Keratinocyte (primary cell): ENCODE measurements around the gene E2F6. TPM values are rescaled to one million over a fixed set of nuclear protein-coding genes. Genes with fewer than 3 reads are reported as not detected.
"Not testable (repeated sequence)": the region's sequence is repeated elsewhere in the genome, so short reads cannot be mapped to it uniquely, and the experiment has no call there.

Experiments
- DNase-seq: peaks from one replicate; pipeline ENCODE4 v3.0.0-alpha.2; 2011; ENCODE audit warnings: low read depth, missing footprints, low spot score
- FAIRE-seq: peaks from 2 replicates; lab custom pipeline; 2011; peaks lifted over from hg19 to GRCh38; lab: Jason Lieb, UNC
- H2AFZ ChIP-seq: 2 replicates; pipeline ENCODE4 v1.6.0; 2012; ENCODE audit warnings: low read length, control low read depth, inconsistent platforms; ENCODE audit not compliant: control insufficient read depth
- H3K27ac ChIP-seq: 2 replicates; pipeline ENCODE4 v1.5.1; 2011; ENCODE audit warnings: low read length; ENCODE audit not compliant: control insufficient read depth, insufficient read depth
- H3K27me3 ChIP-seq: 3 replicates; pipeline ENCODE4 v1.6.0; 2011; ENCODE audit warnings: low read length; ENCODE audit not compliant: control insufficient read depth, insufficient read depth; ENCODE audit errors: extremely low read depth
- H3K36me3 ChIP-seq, 2 experiments: 2 replicates in 1 of 2; 3 replicates in 1 of 2; pipeline ENCODE4 v1.5.1; 2011; ENCODE audit warnings: low read length in 2 of 2, mild to moderate bottlenecking in 1 of 2; ENCODE audit not compliant: control insufficient read depth in 2 of 2, insufficient read depth in 2 of 2; ENCODE audit errors: extremely low read depth in 1 of 2
- H3K4me1 ChIP-seq: 3 replicates; pipeline ENCODE4 v1.5.1; 2011; ENCODE audit warnings: low read length; ENCODE audit not compliant: control insufficient read depth, insufficient read depth; ENCODE audit errors: extremely low read depth
- H3K4me2 ChIP-seq: 3 replicates; pipeline ENCODE4 v1.6.0; 2011; ENCODE audit warnings: low read depth, low read length; ENCODE audit not compliant: control insufficient read depth, insufficient read depth; ENCODE audit errors: extremely low read depth
- H3K4me3 ChIP-seq, 3 experiments: fragments of 200-600 bp in 1 of 3; sonication (generic) in 1 of 3; 2 replicates in 2 of 3; 3 replicates in 1 of 3; pipeline ENCODE4 v1.5.1; 2011 to 2016; ENCODE audit warnings: low read length in 3 of 3, mild to moderate bottlenecking in 3 of 3, control low read depth in 2 of 3, inconsistent platforms in 1 of 3, low read depth in 1 of 3, mixed read lengths in 1 of 3, mixed run types in 1 of 3, moderate library complexity in 1 of 3; ENCODE audit not compliant: control insufficient read depth in 2 of 3, insufficient read depth in 2 of 3; ENCODE audit errors: extremely low read depth in 1 of 3
- H3K79me2 ChIP-seq: 2 replicates; pipeline ENCODE4 v1.6.0; 2012; ENCODE audit warnings: low read length; ENCODE audit not compliant: control insufficient read depth, insufficient read depth
- H3K9ac ChIP-seq: 3 replicates; pipeline ENCODE4 v1.6.0; 2011; ENCODE audit warnings: low read length; ENCODE audit not compliant: control insufficient read depth, insufficient read depth; ENCODE audit errors: extremely low read depth
- H3K9me1 ChIP-seq: 3 replicates; pipeline ENCODE4 v1.6.0; 2011; ENCODE audit warnings: low read length; ENCODE audit not compliant: control insufficient read depth, insufficient read depth; ENCODE audit errors: extremely low read depth
- H3K9me3 ChIP-seq: 2 replicates; pipeline ENCODE4 v1.5.1; 2012; ENCODE audit warnings: low read depth, low read length; ENCODE audit not compliant: control insufficient read depth
- H4K20me1 ChIP-seq: 3 replicates; pipeline ENCODE4 v1.6.0; 2011; ENCODE audit warnings: low read length; ENCODE audit not compliant: control insufficient read depth, insufficient read depth; ENCODE audit errors: extremely low read depth
- EZH2 ChIP-seq: IDR thresholded peaks from one replicate; pipeline ENCODE4 v1.6.1; 2012; ENCODE audit warnings: inconsistent platforms, mild to moderate bottlenecking, low read length, moderate library complexity
- dilution Hi-C: fragments of 300-500 bp; cut with MboI; formaldehyde crosslinking; loops from one replicate; pipeline ENCODE4 v1.7.0; 2020; ENCODE audit warnings: low sequenced_read_pairs; ENCODE audit not compliant: extremely low pct_ligation_motif_present
- polyA plus RNA-seq, 5 experiments: library from polyadenylated mRNA; depleted of rRNA in 3 of 5; stranded (reverse) in 3 of 5; stranded (forward) in 1 of 5; unstranded in 1 of 5; fragments of >200 nt; gene quantifications; 1 replicate in 1 of 5; 2 replicates in 3 of 5; 3 replicates in 1 of 5; pipeline versions ENCODE4 v1.2.1 to v1.2.3, GENCODE V29; 2011 to 2012; ENCODE audit warnings: missing spikeins in 2 of 5, low read depth in 1 of 5, low replicate concordance in 1 of 5
- TF ChIP-seq, protein P1 (sequence below), 3 experiments: IDR thresholded peaks in 1 of 3; conservative IDR thresholded peaks in 1 of 3; optimal IDR thresholded peaks in 1 of 3; 2 replicates in 2 of 3; 3 replicates in 1 of 3; pipeline versions ENCODE3 to v1.5.1; 2011; ENCODE audit warnings: low read length in 3 of 3, mild to moderate bottlenecking in 3 of 3, moderate library complexity in 2 of 3, control low read depth in 1 of 3, inconsistent platforms in 1 of 3; ENCODE audit not compliant: insufficient read depth in 2 of 3; ENCODE audit errors: extremely low read depth in 1 of 3

The E2F6 gene
- polyA plus RNA-seq, 1 donor (not counting 4 experiments of a cell fraction or from before 2014, with no cell fraction given) = 13.8 TPM

DNA sequence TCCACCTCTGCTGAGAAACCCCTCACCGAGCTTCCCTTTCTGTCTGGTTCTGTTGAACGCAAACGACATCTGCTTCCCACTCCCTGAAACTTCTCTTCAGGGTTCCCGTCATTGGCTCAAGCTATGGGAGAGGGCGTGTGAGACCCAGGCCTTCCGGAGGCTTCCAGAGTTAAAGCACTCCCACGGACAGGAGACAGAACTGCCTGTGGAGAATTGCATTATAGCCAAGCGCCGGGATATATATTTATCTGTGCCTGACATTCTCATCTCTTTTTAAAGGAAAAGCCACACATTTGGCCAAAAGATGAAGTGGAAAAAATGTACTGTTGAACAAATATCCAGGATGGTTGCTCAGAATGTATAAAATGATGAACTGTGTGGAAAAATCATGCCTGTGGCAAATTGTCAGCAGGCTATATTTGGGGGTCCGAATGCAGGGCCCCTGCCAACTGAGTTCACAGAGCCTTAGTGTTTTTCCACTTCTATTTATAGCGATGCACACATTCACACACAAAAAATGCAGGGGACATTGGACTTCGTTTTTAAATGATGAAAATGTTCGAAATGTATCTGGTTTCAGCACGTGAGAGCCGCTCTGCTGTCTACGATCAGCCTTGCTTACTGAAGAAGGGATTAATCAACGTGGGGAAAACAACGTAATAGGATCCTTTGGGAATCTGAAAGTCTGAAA, 59.5 kb downstream of the E2F6 start:
- TF ChIP-seq EZH2 = no peak
- TF ChIP-seq, protein P1, sequence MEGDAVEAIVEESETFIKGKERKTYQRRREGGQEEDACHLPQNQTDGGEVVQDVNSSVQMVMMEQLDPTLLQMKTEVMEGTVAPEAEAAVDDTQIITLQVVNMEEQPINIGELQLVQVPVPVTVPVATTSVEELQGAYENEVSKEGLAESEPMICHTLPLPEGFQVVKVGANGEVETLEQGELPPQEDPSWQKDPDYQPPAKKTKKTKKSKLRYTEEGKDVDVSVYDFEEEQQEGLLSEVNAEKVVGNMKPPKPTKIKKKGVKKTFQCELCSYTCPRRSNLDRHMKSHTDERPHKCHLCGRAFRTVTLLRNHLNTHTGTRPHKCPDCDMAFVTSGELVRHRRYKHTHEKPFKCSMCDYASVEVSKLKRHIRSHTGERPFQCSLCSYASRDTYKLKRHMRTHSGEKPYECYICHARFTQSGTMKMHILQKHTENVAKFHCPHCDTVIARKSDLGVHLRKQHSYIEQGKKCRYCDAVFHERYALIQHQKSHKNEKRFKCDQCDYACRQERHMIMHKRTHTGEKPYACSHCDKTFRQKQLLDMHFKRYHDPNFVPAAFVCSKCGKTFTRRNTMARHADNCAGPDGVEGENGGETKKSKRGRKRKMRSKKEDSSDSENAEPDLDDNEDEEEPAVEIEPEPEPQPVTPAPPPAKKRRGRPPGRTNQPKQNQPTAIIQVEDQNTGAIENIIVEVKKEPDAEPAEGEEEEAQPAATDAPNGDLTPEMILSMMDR (optimal IDR thresholded peaks at IDR 0.05 in 1 of 3, IDR thresholded peaks at IDR 0.05 in 1 of 3, conservative IDR thresholded peaks at IDR 0.05 in 1 of 3; ENCODE audit: extremely low read depth in 1 of 3, insufficient read depth in 2 of 3, low read length in 3 of 3) = no peak
- Histone ChIP-seq H3K27ac (no peak overlapping the region), H3K9me3 (no peaks in the 10 kb centered on the region), H3K27me3 (no peaks in the 10 kb centered on the region), H3K9ac (no peak overlapping the region), H3K79me2 (no peaks in the 10 kb centered on the region), H3K9me1 (no peaks in the 10 kb centered on the region), H3K36me3 (no peaks in the 10 kb centered on the region), H2AFZ (no peak overlapping the region), H3K4me2 (no peak overlapping the region), H3K4me3 (no peak overlapping the region), H3K4me1 (no peaks in the 10 kb centered on the region), H4K20me1 (no peaks in the 10 kb centered on the region)
- DNase-seq = no peak
- FAIRE-seq = no peak
- dilution Hi-C loops = no loop called here

DNA sequence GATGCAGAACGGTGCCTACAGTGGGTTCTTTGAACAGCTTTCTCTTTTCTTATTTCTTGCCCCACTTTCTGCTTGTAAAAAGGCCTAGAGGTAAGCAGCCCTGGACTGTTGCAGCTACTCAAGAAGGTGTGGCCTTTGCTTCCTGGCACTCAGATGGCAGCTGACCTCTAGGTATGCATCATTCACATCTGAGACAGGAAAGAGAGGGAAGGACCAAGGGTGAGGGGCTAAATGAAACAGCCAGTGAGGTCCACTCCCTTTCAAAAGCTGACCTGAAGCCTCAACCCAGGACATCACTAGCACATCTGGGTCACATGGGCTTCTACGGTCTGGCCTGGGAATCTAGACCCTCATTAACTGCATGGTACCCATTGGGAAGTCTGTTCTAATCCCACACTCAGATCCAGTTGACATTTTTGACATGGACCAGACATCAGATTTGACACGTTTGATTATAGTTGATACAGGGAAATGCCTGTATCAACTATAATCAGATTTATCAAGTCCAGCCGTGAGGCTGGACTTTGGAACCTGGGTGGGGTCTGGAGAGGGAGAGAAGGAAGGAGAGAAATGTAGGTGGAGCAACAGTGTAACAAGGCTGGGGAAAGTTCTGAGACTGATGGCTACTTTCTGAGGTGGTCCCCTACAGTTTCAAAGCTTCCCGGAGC, 60.2 kb downstream of the E2F6 start:
- H3K9ac ChIP-seq = no peak overlapping the region
- H3K4me2 ChIP-seq = no peak overlapping the region

DNA sequence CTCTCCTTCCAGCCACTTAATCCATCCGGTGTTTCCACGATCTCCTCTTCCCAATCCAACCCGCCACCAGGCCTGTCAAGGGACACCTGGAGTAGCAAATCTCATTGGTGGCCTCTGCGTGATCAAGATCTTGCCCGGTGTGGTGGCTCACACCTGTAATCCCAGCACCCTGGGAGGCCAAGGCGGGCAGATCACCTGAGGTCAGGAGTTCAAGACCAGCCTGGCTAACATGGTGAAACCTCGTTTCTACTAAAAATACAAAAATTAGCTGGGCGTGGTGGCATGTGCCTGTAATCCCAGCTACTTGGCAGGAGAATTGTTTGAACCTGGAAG, 60.9 kb downstream of the E2F6 start:
- DNase-seq, H3K9me1 ChIP-seq, H3K4me3 ChIP-seq, H3K79me2 ChIP-seq, FAIRE-seq, H3K4me2 ChIP-seq, H2AFZ ChIP-seq, H3K9ac ChIP-seq, H3K27ac ChIP-seq, H3K27me3 ChIP-seq, H3K36me3 ChIP-seq, H3K4me1 ChIP-seq, H4K20me1 ChIP-seq, H3K9me3 ChIP-seq, dilution Hi-C loops: not testable (repeated sequence)

More for the DNA sequence above, 60.2 kb downstream of the E2F6 start:
- Histone ChIP-seq H4K20me1 (no peaks in the 10 kb centered on the region), H3K4me1 (no peaks in the 10 kb centered on the region), H3K27me3 (no peaks in the 10 kb centered on the region), H3K9me1 (no peaks in the 10 kb centered on the region), H3K4me3 (no peak overlapping the region), H3K79me2 (no peaks in the 10 kb centered on the region), H2AFZ (no peak overlapping the region), H3K9me3 (no peaks in the 10 kb centered on the region), H3K36me3 (no peaks in the 10 kb centered on the region), H3K27ac (no peak overlapping the region)
- FAIRE-seq (no peak), DNase-seq (no peak)
- dilution Hi-C loops = no loop called here
- TF ChIP-seq EZH2 = no peak
- TF ChIP-seq, protein P1 (optimal IDR thresholded peaks at IDR 0.05 in 1 of 3, IDR thresholded peaks at IDR 0.05 in 1 of 3, conservative IDR thresholded peaks at IDR 0.05 in 1 of 3; ENCODE audit: extremely low read depth in 1 of 3, insufficient read depth in 2 of 3, low read length in 3 of 3) = no peak
